ENCODE results near the gene NFAT5.
"Not testable (repeated sequence)": the region's sequence is repeated elsewhere in the genome, so short reads cannot be mapped to it uniquely, and the experiment has no call there.

NFAT5 gene

GRCh38 chr16:69707920-69708683 is 142.3 kb downstream of the NFAT5 start:
- DNase-seq: no peak

- peak; percentile 64 for DNase-seq
Observed at GRCh38 chr16:69709456-69710084, 143.8 kb downstream of the NFAT5 start.

DNA sequence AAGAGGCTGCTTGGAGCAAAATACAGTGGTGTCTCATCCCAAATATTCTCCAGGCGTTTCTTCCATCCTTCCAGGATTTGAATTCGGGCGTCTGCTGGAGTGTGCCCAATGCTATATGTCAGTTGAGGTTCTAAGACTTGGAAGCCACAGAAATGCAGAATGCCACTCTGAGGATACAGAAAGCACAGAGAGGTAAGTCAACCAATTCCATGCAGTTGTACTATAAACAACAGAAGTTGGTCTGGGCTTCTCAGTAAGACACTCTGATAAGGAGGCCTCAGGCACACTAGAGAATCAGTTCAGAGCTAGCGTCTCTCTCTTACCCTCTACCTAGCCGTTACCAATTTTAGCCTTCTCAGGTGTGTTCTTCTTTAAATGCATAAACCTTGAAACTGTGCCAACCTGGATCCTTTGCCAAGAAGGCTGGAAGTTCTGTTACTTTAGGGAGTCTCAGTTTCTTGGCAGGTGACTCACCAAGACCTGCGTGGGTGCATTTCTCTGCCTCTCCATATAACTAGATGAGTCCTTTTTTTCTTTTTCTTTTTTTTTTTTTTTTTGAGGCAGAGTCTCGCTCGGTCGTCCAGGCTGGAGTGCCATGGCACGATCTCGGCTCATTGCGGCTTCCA is 145.5 kb downstream of the NFAT5 start:
- DNase-seq: no peak

DNA sequence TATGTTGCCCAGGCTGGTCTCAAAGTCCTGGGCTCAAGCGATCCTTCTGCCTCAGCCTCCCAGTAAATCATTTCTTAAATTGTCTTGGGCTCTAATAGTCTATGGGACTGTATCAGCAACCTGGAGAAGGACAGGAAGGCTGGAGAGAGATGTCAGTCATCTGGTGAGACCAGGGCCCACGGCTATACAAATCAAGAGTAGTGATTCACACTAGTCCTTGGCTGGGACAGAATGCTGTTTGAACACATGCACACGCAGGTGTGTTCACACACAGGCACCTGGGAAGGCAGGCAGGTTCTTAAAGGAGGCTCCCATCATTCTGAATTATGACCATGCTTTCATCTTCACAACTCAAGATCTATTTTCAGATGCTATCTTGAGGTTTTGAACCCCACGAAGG is 146.5 kb downstream of the NFAT5 start:
- DNase-seq: no peak

DNA sequence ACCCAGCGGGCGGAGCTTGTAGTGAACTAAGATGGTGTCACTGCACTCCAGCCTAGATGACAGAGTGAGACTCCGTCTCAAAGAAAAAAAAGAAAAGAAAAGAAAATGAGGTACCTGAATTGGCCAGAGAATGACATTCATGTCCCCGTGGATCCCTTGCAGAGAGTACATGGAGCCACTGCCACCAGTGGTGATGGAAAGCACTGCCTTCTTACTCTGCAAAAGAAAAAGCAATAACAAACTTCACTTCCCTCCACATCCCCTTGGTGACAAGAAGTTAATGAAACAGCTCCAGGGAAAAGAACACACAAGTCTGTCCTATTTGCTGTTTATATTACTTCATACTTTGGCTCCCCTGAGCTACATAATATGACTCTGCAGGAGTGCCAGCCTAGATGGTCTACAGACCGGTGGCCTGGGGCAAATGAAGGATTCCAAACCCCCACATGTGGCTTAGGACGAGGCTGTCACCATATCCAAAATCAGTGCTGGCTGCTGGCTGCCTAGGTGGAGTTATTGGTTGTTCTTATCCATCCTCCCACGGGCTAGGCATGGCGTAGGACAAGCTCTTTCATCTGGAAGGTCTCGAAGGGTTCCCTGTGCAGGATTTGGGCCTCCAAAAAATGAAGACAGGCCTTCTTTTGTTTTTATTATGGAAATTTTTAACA is 147.3 kb downstream of the NFAT5 start:
- no peak for DNase-seq

DNA sequence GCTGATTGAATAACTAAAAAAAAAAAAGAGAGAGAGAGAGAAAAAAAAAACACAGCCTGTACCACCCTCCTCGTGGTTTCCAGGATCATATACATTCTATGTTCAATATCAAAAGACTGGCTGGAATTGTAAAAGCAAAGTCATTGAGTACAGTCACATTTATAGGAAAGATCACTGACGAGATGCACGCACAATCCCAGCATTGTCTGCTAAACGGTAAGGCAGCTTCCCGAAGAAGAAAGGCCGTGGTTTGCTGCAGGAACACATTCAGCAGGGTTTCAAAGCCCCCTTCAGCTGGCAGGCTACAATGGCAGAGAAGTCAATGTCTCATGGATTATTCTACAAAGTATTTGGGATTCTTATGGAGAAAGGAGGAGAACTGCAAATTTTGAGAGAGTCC is 151.3 kb downstream of the NFAT5 start:
- no peak for DNase-seq

DNA sequence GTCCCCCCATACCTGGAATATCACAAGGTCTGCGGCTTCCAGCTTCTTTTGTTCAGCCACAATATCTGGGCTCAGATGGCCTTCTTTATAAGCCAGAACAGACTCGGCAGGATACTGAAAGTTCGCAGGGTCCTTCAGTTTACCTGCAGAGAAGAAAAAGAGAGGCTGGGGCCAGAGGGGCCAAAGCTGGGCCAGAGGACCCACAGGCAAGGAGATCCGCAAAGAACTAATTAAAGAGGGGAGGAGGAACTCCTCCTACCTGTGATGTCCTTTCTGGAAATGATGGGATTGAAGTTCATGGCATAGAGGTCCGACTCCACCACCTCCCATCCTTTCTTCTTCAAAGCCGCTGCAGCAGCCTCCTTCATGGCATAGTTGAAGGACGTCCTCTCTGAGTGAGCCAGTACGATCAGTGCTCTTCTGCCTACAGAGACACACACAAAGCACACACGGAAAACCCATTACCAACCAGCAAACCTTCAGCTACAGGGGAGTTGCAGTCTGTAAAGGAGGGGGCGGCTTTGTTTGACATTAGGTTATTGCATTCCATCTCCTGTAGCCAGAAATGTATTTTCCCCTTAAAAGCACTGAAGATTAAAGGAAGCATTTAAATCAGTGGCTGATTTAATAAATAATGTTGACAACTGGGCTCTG is 152.5 kb downstream of the NFAT5 start:
- no peak for DNase-seq

DNA sequence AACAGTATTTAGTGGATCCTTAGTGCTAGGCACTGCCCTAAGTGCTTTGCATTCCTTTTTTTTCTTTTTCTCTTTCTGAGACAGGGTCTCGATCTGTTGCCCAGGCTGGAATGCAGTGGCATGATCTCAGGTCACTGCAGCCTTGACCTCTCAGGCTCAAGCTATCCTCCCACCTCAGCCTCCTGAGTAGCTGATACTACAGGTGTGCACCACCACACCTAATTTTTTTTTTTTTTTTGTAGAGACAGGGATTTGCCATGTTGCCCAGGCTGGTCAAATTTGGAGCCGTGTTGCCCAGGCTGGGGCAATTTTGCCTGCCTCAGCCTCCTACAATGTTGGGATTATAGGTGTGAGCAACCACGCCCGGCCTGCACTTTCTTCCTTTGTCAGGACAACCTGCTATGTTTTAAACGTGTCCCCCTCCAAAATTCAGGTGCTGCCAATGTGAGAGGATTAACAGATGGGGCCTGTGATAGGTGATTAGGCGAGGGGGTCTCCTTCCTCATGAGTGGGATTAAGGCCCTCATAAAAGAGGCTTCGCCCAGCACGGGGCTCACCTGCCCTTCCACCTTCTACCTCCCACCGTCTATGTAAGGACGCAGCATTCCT is 155.2 kb downstream of the NFAT5 start:
- DNase-seq: no peak

- DNase-seq: no peak
Observed at GRCh38 chr16:69721441-69721957, 155.7 kb downstream of the NFAT5 start.

- no peak for DNase-seq
Observed at GRCh38 chr16:69724414-69724873, 158.7 kb downstream of the NFAT5 start.

GRCh38 chr16:69724981-69725479 is 159.3 kb downstream of the NFAT5 start:
- no peak for DNase-seq

DNA sequence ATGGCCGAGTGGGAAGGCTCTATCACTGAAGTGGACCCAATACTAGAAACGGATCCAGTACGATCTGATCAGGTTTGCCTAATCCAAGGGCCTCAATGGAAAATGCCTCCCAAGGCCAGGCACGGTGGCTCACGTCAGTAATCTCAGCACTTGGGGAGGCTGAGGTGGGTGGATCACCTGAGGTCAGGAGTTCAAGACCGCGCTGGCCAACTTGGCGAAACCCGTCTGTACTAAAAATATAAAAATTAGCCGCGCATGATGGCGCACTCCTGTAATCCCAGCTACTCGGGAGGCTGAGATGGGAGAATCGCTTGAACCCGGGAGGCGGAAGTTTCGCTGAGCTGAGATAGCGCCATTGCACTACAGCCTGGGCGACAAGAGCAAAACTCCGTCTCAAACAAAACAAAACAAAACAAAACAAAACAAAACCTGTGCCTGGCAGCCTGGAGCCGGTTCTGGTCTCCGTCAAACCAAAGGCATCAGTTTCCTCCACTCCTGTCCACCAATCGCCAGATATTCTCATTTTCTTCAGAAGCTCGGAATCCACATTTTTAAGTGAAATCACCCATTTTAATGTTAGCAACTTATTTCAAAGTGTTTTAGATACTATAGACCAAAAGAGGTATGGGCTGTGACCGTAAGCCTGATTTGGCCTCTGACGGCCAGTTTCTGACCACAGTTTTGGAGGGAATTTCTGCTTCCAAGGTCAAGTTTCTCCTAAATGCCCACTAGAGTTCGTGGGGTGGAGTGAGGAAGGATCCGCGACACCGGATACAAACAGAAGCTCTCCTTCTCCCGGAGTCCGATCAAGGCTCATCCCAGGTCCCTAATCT is 159.9 kb downstream of the NFAT5 start:
- DNase-seq: no peak

GRCh38 chr16:69726313-69727060 is 160.7 kb downstream of the NFAT5 start, which contains the start of gene NQO1:
TSS of gene NQO1 (minus strand) at chr16:69726560. CDS start at chr16:69726439, 121 bp downstream.
- DNase-seq: peak; percentile 94

DNA sequence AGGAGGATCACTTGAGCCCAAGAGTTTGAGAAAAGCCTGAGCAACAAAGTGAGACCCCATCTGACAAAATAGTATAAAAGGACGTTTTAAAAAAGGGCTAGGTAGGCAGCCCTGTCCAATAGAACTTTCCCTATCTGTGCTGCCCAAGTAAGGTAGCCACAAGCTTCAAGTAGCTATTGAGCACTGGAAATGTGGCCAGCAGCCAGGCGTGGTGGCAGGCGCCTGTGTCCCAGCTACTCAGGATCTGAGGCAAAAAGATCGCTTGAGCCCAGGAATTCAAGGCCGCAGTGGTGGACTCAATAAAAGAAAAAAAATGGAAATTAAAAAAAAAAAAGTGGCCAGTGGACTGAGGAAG is 162.1 kb downstream of the NFAT5 start:
- no peak for DNase-seq

- not testable (repeated sequence) for DNase-seq
Observed at GRCh38 chr16:69729030-69729429, 163.3 kb downstream of the NFAT5 start.

- DNase-seq: not testable (repeated sequence)
Observed at GRCh38 chr16:69731280-69731679, 165.5 kb downstream of the NFAT5 start.

GRCh38 chr16:69732101-69732500 is 166.3 kb downstream of the NFAT5 start:
- DNase-seq: no peak

GRCh38 chr16:69741519-69741918 is 175.8 kb downstream of the NFAT5 start:
- no peak for DNase-seq

DNA sequence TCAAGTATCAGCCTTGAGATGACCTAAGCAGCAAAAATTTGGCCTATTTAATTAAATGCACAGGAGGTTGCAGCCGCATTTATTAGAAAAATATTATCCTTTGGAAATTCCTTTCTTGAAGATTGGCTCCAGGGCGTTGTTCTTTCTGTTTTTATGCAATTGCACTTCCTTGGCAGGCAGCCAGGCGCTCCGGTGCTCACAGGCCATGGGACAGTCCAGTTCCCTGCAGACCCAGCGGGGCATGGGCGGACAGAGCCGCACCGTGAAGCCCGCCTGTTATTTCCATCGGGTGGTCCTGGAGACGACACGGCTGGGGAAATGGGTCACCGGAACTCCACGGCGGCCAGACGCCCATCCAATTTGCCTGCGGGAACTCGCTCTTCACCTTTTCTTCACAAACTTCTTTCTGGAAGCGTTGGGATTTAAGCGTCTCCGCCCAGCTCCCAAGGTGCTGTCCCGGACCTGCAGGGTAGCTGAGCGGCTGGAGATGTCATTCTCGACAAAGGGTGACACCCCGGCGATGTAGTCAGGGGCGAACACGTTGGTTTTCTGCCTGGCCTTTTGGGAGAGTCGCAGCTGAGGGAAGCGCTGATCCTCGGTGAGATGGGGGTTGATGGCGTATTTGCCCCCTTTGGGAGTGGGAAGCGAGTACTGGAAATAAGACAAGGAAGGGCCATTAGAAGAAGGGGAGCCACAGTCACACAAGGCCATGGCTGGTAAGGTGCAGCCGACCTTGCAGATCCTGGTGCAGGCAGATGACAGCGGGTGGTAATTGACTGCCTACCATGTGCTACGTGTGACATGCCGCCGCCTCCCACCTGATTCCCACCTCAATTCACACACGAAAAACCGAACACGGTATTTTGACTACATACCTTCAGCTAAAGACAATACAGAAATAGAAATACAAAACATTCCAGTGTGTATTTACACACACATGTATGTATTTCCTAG is 176.5 kb downstream of the NFAT5 start:
- no peak for DNase-seq

All from amniotic stem cell (primary cell).